Loucy (cell line): ENCODE results near the gene RUSC2.
A peak's percentile ranks its signal among the peaks of the same experiment; 100 is the strongest.

Experiments used
- H2AFZ ChIP-seq: fragments of 200-600 bp; sonication (generic); 2 replicates; pipeline ENCODE4 v1.6.0; 2016; ENCODE audit warnings: antibody characterized with exemption, mild to moderate bottlenecking, low read length, moderate library complexity
- H3F3A ChIP-seq: fragments of 200-600 bp; 2 replicates; pipeline ENCODE4 v1.6.0; 2016; ENCODE audit warnings: antibody characterized with exemption, low read depth, mild to moderate bottlenecking
- H3K27me3 ChIP-seq: fragments of 200-600 bp; sonication (generic); 2 replicates; pipeline ENCODE4 v1.6.1; 2014; ENCODE audit warnings: low read length, mild to moderate bottlenecking; ENCODE audit not compliant: insufficient read depth, poor library complexity, severe bottlenecking
- H3K36me3 ChIP-seq: fragments of 200-600 bp; sonication (generic); 2 replicates; pipeline ENCODE4 v1.6.1; 2016; ENCODE audit warnings: low read length; ENCODE audit not compliant: insufficient read depth
- H3K4me1 ChIP-seq: fragments of 200-600 bp; sonication (generic); 2 replicates; pipeline ENCODE4 v1.5.1; 2014; ENCODE audit warnings: low read length, mild to moderate bottlenecking; ENCODE audit not compliant: insufficient read depth, poor library complexity, severe bottlenecking
- H3K4me2 ChIP-seq: fragments of 200-600 bp; sonication (generic); 2 replicates; pipeline ENCODE4 v1.6.0; 2014; ENCODE audit warnings: antibody characterized with exemption, low read length, low read depth, mild to moderate bottlenecking; ENCODE audit not compliant: poor library complexity, severe bottlenecking
- H3K4me3 ChIP-seq: fragments of 200-600 bp; sonication (generic); 2 replicates; pipeline ENCODE4 v1.5.1; 2014; ENCODE audit warnings: low read length, mild to moderate bottlenecking, mixed read lengths; ENCODE audit not compliant: poor library complexity, severe bottlenecking
- H3K79me2 ChIP-seq: fragments of 200-600 bp; sonication (generic); 2 replicates; pipeline ENCODE4 v1.6.1; 2014; ENCODE audit warnings: low read length; ENCODE audit not compliant: insufficient read depth
- H3K9ac ChIP-seq: fragments of 200-600 bp; sonication (generic); 2 replicates; pipeline ENCODE4 v1.6.0; 2014; ENCODE audit warnings: mild to moderate bottlenecking, low read depth, low read length, moderate library complexity; ENCODE audit not compliant: poor library complexity, severe bottlenecking
- H3K9me2 ChIP-seq: fragments of 200-600 bp; sonication (generic); replicated peaks from 2 replicates; pipeline ENCODE4 v1.6.1; 2016; ENCODE audit warnings: low read depth, low read length, mixed read lengths
- H3K9me3 ChIP-seq: fragments of 200-600 bp; sonication (generic); 2 replicates; pipeline ENCODE4 v1.6.1; 2014; ENCODE audit warnings: mild to moderate bottlenecking, antibody characterized with exemption, low read length, low read depth; ENCODE audit not compliant: insufficient read depth
- H4K20me1 ChIP-seq: fragments of 200-600 bp; sonication (generic); 2 replicates; pipeline ENCODE4 v1.6.0; 2014; ENCODE audit warnings: antibody characterized with exemption, low read length, mild to moderate bottlenecking; ENCODE audit not compliant: insufficient read depth, poor library complexity, severe bottlenecking
- CTCF ChIP-seq: fragments of 200-600 bp; sonication (generic); conservative IDR thresholded peaks from 2 replicates; pipeline ENCODE4 v1.5.1; 2014; ENCODE audit warnings: mild to moderate bottlenecking, antibody characterized with exemption, low read length
- EZH2phosphoT487 ChIP-seq: fragments of 200-600 bp; IDR thresholded peaks from 2 replicates; pipeline ENCODE4 v1.6.1; 2018; ENCODE audit warnings: antibody characterized with exemption, mild to moderate bottlenecking, moderate library complexity, borderline replicate concordance

The RUSC2 gene

GRCh38 chr9:35488021-35488420, 1.9 kb upstream of the RUSC2 start:
- Histone ChIP-seq H3K36me3 (no peaks in the 10 kb centered on the region), H4K20me1 (no peaks in the 10 kb centered on the region), H3F3A (peaks cover 18% of the 10 kb centered on the region), H3K79me2 (peaks cover 11% of the 10 kb centered on the region; the same call in 1 of the 2 replicates), H3K9ac (no peak overlapping the region), H3K4me2 (no peak overlapping the region), H3K9me2 (no peaks in the 10 kb centered on the region), H3K27me3 (no peaks in the 10 kb centered on the region), H3K4me1 (peaks cover 34% of the 10 kb centered on the region), H3K4me3 (no peak overlapping the region), H3K9me3 (no peaks in the 10 kb centered on the region), H2AFZ (no peak overlapping the region)
- no peak for TF ChIP-seq EZH2phosphoT487
- TF ChIP-seq CTCF, result no peak

GRCh38 chr9:35488566-35489312, 1.2 kb upstream of the RUSC2 start:
- Histone ChIP-seq H3K4me1 (peaks cover 34% of the 10 kb centered on the region), H3F3A (peaks cover 18% of the 10 kb centered on the region), H2AFZ (peak overlapping the region; percentile 93), H3K27me3 (no peaks in the 10 kb centered on the region), H3K9me3 (no peaks in the 10 kb centered on the region), H3K9ac (peak overlapping the region; percentile 78), H3K36me3 (no peaks in the 10 kb centered on the region), H3K4me2 (peak overlapping the region; percentile 91), H4K20me1 (no peaks in the 10 kb centered on the region), H3K9me2 (no peaks in the 10 kb centered on the region), H3K79me2 (peaks cover 11% of the 10 kb centered on the region; the same call in 1 of the 2 replicates), H3K4me3 (peak overlapping the region; percentile 78)
- TF ChIP-seq EZH2phosphoT487 (no peak), CTCF (no peak)

- no peaks in the 10 kb centered on the region for H3K9me2 ChIP-seq
- H3K9me3 ChIP-seq, result no peaks in the 10 kb centered on the region
- peak overlapping the region; percentile 91 for H3K4me2 ChIP-seq
- peaks cover 20% of the 10 kb centered on the region for H3F3A ChIP-seq
- H3K27me3 ChIP-seq, result no peaks in the 10 kb centered on the region
- H3K36me3 ChIP-seq, result no peaks in the 10 kb centered on the region
- peak overlapping the region; percentile 78 for H3K9ac ChIP-seq
- peaks cover 11% of the 10 kb centered on the region; the same call in 1 of the 2 replicates for H3K79me2 ChIP-seq
- no peak for TF ChIP-seq CTCF
- TF ChIP-seq EZH2phosphoT487, result no peak
- H3K4me1 ChIP-seq, result peaks cover 36% of the 10 kb centered on the region
- H2AFZ ChIP-seq, result peak overlapping the region; percentile 93
- H4K20me1 ChIP-seq, result no peaks in the 10 kb centered on the region
- H3K4me3 ChIP-seq, result peak overlapping the region; percentile 78
Measured at GRCh38 chr9:35490155-35490909, 421 bp downstream of the RUSC2 start.
